NCI-H82 treated with DMSO at 0.1 percent for 48 hours (cell line): ENCODE data around the gene MUC15.
"Not testable (repeated sequence)": the region's sequence is repeated elsewhere in the genome, so short reads cannot be mapped to it uniquely, and the experiment has no call there.

ENCODE experiments used
- DNase-seq: peaks from one replicate; lab custom pipeline; 2025; ENCODE audit not compliant: unreplicated experiment; lab: John Stamatoyannopoulos, UW

The MUC15 gene

GRCh38 chr11:26571861-26572654 lies at the start of gene MUC15:
MUC15 (minus strand) TSS chr11:26572263; CDS start chr11:26567094, 5,169 bp downstream.
- no peak for DNase-seq

- DNase-seq = no peak
Observed at GRCh38 chr11:26621132-26621531, 49.1 kb upstream of the MUC15 start.

DNA sequence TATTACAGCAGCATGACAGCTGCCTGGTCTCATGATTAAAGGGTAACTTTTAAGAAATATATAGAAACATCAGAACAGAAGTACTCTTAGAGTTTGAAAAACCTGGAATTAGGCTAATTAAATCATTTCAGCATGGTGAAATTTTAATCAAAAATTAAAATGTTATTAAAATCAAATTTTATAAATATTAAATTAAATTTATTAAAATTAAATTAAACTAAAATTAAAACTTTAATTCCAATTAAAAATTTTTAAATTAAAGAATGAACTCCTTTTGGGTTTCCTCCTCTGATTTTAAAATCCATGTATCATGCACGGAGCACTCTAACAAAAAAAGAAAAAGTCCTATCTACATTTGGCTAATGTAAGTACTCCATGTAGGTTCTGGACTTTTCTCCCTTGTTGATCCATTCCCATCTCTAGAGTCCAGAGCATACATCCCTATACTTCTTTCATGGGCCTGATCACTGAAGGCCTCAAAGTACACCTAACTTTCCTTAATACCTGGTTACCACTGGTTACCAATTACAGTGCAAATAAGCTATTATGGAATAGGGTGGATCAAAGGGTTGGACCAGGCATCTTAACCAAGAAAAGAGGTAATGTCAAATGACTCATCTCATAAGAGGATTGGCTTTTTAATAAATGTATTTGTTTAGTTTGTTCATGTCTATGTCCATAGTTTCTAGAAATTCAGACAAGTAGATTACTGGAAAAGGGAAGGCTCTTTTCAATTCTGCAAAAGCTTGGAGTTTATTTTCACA lies 48.4 kb upstream of the MUC15 start:
- no peak for DNase-seq

- DNase-seq = no peak
Observed at GRCh38 chr11:26618441-26618840, 46.4 kb upstream of the MUC15 start.

DNA sequence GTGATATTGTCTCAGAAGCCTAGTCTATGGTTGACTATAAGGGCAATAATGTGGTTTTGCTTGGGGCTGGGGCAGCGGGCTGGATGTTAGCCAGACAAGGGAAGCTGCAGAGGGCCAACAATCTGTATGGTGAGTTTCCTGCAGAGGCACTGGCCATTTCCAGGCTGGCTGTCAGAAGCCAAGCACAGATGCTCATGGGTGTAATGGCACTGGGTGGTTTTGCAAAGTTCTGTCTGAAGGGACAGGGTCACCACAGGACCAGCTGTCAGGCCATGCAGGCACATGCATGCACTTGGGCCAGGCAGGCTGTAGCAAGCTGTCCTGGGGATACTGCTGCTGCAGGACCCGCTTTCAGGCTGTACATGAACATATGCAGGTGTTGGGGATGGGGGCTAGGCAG lies 41.7 kb upstream of the MUC15 start:
- DNase-seq = no peak

GRCh38 chr11:26608507-26609146 lies 36.6 kb upstream of the MUC15 start:
- DNase-seq = no peak

- DNase-seq = no peak
Observed at GRCh38 chr11:26607725-26608506, 35.9 kb upstream of the MUC15 start.

DNA sequence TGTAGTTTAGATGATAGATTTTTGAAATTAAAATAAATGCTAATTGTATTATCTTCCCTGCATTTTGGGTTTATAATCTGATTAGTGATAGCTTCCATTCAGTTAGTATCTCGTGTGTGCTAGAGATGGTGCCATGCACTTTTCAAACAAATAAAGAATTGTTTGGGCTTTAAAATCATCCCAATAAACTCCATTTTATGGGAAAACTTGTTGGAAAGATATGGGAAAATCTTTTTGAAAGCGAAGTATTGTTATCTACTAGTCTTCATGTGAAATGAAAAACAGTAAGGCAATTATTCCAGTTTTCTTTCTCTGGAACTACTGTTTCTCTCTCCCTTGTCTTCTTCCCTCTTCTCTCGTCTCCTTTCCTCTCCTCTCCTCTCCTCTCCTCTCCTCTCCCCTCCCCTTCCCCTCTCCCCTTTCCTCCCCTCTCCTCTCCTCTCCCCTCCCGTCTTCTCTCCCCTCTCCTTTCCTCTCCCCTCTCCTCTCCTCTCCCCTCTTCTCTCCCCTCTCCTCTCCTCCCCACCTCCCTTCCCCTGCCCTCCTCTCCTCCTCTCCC lies 27.9 kb upstream of the MUC15 start:
- no peak for DNase-seq

GRCh38 chr11:26599425-26599824 lies 27.4 kb upstream of the MUC15 start:
- DNase-seq = no peak

- DNase-seq = no peak
Observed at GRCh38 chr11:26597899-26598298, 25.8 kb upstream of the MUC15 start.

- not testable (repeated sequence) for DNase-seq
Observed at GRCh38 chr11:26597049-26597689, 25.1 kb upstream of the MUC15 start.

DNA sequence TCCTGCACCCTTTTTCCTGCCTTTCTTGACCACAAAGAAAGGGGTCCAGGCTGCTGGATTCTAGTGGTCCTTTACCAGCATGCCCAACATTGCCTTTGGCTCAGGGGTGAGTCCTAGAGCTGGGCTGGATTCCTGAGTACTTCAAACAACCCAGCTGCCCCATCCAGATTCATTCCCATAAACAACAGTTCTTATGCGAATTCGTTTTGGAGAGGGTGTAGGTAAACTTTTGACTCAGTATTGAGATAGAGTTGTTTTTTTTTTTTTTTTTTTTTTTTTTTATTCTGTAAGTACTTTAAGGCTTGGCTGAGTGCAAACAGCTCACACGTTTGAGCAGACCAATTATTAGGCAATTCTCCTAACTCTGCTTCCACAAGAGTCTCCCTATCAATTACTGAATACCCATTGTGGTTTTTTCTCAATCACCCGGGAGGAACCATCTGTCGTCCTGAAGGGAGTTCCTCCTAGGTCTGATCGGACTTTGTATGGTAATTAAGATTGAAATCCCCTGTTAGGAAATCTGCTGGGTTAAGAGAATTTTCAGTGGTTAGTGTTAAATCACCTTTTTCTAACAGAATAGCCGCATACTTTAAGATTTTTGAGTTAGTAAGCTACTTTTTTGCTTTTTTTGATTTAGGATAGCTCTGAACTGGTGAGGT lies 23.3 kb upstream of the MUC15 start:
- peak; percentile 1 for DNase-seq

GRCh38 chr11:26593691-26594090 lies 21.6 kb upstream of the MUC15 start:
- DNase-seq = no peak

DNA sequence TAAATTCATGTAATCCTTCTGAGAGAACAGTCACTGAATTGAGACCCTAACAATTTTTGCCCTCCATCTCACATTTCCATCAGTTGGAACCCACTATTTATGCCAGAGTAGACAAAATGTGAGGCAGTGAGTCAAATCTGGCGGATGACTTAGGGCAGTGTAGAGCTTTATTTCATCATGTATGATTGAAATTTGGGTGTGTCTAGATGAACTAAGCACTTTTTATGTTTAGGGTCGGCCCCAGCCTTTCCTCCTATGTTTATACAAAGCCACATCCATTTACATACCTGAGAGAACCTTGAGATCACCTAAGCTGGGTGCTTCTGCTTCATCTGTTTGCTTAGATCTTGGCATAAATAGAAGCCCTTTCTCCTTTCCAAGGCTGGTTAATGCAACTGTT lies 15.0 kb upstream of the MUC15 start:
- no peak for DNase-seq

GRCh38 chr11:26584818-26585217 lies 12.8 kb upstream of the MUC15 start:
- DNase-seq = no peak

GRCh38 chr11:26583550-26583949 lies 11.5 kb upstream of the MUC15 start:
- no peak for DNase-seq

DNA sequence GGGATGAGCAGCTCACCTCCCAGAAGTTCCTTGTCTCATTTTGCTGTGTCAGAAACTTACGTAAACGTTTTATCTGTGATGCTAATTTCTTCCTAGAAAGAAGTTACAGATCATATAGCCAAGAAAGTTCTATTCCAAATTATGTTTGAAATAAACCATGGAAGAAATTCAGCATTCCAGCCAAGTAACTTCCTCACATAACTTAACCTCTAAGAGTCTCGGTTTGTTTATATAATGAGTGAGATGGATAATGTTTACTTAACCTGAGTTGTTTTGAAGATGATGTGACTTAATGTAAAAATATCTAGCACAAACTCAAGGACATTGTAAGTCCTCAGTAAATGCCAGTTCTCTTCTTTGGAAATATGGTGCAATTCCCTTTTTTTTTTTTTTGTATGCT lies 8.9 kb upstream of the MUC15 start:
- no peak for DNase-seq

DNA sequence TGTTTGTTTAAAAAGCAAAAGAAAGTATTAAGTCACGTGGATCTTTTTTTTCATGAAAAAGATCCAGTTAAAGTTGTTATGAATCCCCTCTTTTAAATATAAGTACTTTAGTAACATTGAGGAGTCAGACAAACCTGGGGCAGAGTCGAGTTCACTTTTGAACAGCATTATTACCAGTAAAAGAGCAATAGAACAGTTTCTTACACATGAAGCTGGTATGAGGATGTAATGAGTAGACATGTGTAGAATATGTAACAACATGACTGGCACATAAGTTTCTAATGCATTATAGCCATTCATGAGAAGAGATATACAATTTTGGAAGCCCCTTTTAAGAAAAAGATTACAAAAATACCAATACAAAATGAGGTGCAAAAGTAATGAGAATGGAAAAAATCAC lies 7.6 kb upstream of the MUC15 start:
- no peak for DNase-seq

DNA sequence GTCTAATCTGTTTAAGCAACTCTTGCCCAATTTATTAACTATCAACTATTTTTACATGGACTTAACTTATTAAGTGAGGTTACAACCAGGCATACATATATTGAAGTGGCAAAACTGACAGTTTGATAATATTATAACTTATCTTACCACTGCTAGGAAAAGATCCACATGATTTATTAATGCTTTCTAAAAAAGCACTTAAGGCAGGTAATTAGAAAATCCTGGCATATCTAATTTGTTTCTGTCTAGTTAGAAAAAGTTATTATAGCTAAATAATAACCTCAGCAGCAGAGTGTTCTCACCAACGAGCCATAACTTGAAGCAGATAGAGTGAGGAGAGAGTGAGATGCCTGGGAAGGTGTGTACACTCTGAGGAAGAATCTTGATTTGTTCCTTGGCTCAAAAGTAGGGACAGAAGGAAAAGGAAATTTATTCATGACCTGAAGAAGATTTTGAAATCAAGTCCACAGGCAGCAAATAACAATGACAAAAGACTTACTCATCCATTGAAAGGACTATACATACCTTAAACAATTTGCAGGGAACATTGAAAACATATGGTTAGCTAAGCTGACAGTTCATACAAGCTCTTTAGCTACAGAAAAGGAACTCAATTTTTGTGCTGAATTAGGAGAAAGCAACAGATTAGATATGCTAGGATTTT lies 7.1 kb upstream of the MUC15 start:
- no peak for DNase-seq
